ENCODE results near the gene ZC3H18.
"Not testable (repeated sequence)": the region's sequence is repeated elsewhere in the genome, so short reads cannot be mapped to it uniquely, and the experiment has no call there.

ZC3H18 gene

DNA sequence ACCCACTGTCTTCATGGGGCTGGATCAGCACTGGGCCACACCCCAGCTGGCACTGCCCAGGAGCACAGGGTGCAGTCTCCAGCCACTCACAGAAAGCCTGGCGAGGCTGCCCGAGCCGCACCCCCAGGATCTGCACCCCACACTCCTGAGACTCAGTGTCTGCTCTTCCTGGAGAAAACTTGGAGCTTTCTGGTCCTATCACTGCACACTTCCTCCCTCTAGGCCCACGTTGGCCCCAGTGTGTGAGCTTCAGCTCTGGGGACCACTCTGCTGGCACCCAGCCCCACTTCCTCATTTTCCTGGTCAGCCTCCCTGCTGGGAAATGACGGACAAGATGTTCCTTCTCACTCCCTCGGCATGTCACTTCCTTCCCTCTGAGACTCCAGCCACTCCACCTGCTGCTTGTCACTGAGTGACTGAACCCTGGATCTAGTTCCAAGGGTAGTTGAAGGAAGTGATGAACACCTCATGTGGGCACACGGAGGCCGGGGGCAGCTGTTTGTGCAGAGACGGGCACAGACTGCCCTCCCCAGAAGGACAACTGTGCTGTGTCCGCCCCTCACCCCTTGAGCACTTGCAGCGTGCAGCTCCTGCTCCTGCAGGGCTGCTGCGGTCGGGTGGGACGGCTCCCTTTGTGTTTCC lies 29.0 kb downstream of the ZC3H18 start:
- Histone ChIP-seq H3K36me3 (ENCODE audit: control insufficient read depth, insufficient read depth, low read length, severe bottlenecking) (peaks cover 57% of the 10 kb centered on the region), H3K9me3 (ENCODE audit: control insufficient read depth, low read length) (no peaks in the 10 kb centered on the region), H3K4me1 (ENCODE audit: control insufficient read depth, insufficient read depth, low read length) (peaks cover 3% of the 10 kb centered on the region), H3K4me3 (ENCODE audit: low read length) (no peak overlapping the region), H3K9ac (ENCODE audit: low read length) (no peak overlapping the region), H3K27me3 (replicated peaks; ENCODE audit: control insufficient read depth, insufficient read depth, low read length) (no peaks in the 10 kb centered on the region)
- DNase-seq (ENCODE audit: low read depth): no peak

DNA sequence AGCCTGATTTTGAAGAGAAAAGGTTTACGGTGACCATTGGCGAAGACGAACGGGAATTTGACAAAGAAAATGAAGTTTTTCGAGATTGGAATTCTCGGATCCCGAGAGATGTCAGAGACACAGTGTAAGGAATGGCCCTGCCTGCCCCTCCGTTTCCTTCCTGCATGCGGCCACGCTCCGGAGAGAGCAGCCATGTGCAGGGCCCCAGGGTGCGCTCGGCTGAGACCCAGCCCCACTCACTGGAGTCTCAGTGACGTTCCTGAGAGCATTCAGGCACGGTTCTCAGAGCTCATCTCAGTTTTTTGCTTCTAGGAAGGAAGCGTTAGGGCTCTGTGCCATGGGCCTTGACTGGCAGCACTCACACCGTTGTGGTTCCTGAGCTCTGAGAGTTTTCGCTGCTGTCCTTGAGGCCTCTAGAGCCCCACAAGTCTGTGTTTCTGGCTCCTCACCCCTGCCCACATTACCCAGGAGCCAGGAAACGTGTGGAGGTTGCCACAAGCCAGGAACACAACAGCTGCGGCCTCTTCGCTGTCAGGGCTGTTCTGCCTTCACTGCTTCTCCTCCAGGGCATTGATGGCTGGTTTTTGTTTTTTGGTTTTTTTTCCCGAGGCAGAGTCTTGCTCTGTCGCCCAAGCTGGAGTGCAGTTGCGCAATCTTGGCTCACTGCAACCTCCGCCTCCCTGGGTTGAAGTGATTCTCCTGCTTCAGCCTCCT lies 29.8 kb downstream of the ZC3H18 start:
- peaks cover 61% of the 10 kb centered on the region for H3K36me3 ChIP-seq (ENCODE audit: control insufficient read depth, insufficient read depth, low read length, severe bottlenecking)
- H3K4me3 ChIP-seq (ENCODE audit: low read length): no peak overlapping the region
- peaks cover 3% of the 10 kb centered on the region for H3K4me1 ChIP-seq (ENCODE audit: control insufficient read depth, insufficient read depth, low read length)
- H3K9me3 ChIP-seq (ENCODE audit: control insufficient read depth, low read length): no peaks in the 10 kb centered on the region
- DNase-seq (ENCODE audit: low read depth): no peak
- no peaks in the 10 kb centered on the region for H3K27me3 ChIP-seq (replicated peaks; ENCODE audit: control insufficient read depth, insufficient read depth, low read length)
- no peak overlapping the region for H3K9ac ChIP-seq (ENCODE audit: low read length)

DNA sequence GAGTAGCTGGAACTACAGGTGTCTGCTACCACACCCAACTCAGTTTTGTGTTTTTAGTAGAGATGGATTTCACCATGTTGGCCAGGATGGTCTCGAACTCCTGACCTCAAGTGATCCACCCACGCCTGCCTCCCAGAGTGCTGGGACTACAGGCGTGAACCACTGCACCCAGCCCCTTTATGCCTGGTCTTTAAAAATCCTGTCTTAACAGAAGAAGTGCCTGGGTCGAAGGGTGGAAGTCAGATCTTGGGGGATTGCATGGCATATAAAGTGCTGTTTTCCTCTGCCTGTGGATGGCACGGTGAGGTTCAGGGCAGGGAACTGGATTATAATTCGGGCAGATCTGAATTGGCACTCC lies 30.3 kb downstream of the ZC3H18 start:
- Histone ChIP-seq H3K4me3 (ENCODE audit: low read length) (no peak overlapping the region), H3K27me3 (replicated peaks; ENCODE audit: control insufficient read depth, insufficient read depth, low read length) (no peaks in the 10 kb centered on the region)

DNA sequence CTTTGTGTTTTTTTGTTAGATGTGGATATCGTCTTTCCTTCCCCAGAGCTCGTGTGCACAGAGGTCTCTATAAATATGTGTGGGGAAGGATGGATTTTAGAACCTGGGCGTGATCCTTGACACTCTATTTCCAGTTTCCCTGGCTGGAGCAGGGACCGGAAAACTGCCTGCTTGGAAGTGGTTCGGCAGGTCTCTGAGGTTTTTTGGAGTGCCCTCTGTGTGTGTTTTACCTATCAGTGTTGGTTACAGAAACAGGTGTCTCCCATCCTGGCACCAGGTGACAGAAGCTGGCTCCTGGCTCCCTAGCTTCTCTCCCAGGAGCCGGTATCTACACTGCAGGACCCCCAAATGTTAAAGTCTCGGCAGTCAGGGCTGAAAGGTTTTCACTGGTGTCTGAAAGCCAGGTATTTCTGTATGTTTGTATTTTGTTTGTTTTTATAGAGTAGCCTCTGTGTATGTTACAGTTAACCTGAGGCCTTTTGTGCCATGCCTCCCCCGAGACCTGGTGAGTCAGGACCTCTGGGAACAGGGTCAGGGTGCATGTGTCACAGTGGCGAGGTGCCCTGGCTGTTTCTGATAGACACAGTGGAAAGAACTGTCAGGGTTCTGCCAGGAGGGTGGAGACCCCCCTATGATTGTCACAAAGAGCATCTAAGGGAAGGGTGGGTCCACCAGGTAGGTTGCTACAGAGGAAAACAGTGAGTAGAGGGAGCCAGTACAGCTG lies 31.3 kb downstream of the ZC3H18 start:
- Histone ChIP-seq H3K4me1 (ENCODE audit: control insufficient read depth, insufficient read depth, low read length) (peaks cover 7% of the 10 kb centered on the region), H3K27me3 (replicated peaks; ENCODE audit: control insufficient read depth, insufficient read depth, low read length) (no peaks in the 10 kb centered on the region), H3K4me3 (ENCODE audit: low read length) (no peak overlapping the region), H3K9me3 (ENCODE audit: control insufficient read depth, low read length) (no peaks in the 10 kb centered on the region), H3K36me3 (ENCODE audit: control insufficient read depth, insufficient read depth, low read length, severe bottlenecking) (peaks cover 72% of the 10 kb centered on the region), H3K9ac (ENCODE audit: low read length) (no peak overlapping the region)
- no peak for DNase-seq (ENCODE audit: low read depth)

More for the DNA sequence above, 30.3 kb downstream of the ZC3H18 start:
- peaks cover 3% of the 10 kb centered on the region for H3K4me1 ChIP-seq (ENCODE audit: control insufficient read depth, insufficient read depth, low read length)
- no peaks in the 10 kb centered on the region for H3K9me3 ChIP-seq (ENCODE audit: control insufficient read depth, low read length)
- H3K36me3 ChIP-seq (ENCODE audit: control insufficient read depth, insufficient read depth, low read length, severe bottlenecking): peaks cover 62% of the 10 kb centered on the region
- H3K9ac ChIP-seq (ENCODE audit: low read length): no peak overlapping the region
- no peak for DNase-seq (ENCODE audit: low read depth)

DNA sequence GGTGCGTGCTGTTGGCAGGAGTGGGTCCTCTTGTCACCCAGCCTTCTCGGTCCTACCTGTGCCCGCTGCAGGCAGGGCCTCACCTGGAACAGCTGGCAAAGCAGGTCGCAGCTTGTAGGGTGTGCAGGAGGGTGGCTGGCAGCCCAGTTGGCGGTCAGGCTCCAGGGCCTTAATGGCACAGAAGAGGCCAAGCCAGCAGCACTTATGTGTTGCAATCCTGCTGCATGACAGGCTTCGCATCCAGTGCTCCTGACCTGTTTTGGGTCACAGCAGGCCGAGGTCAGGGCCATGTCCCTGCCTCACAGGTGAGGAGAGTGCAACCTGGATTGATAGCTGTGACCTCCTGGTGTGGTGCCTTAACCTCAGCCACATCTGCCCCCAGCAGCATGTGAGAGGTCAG lies 31.9 kb downstream of the ZC3H18 start:
- Histone ChIP-seq H3K27me3 (replicated peaks; ENCODE audit: control insufficient read depth, insufficient read depth, low read length) (no peaks in the 10 kb centered on the region), H3K4me1 (ENCODE audit: control insufficient read depth, insufficient read depth, low read length) (peaks cover 7% of the 10 kb centered on the region), H3K9me3 (ENCODE audit: control insufficient read depth, low read length) (no peaks in the 10 kb centered on the region), H3K9ac (ENCODE audit: low read length) (no peak overlapping the region), H3K36me3 (ENCODE audit: control insufficient read depth, insufficient read depth, low read length, severe bottlenecking) (peaks cover 78% of the 10 kb centered on the region), H3K4me3 (ENCODE audit: low read length) (no peak overlapping the region)
- no peak for DNase-seq (ENCODE audit: low read depth)

DNA sequence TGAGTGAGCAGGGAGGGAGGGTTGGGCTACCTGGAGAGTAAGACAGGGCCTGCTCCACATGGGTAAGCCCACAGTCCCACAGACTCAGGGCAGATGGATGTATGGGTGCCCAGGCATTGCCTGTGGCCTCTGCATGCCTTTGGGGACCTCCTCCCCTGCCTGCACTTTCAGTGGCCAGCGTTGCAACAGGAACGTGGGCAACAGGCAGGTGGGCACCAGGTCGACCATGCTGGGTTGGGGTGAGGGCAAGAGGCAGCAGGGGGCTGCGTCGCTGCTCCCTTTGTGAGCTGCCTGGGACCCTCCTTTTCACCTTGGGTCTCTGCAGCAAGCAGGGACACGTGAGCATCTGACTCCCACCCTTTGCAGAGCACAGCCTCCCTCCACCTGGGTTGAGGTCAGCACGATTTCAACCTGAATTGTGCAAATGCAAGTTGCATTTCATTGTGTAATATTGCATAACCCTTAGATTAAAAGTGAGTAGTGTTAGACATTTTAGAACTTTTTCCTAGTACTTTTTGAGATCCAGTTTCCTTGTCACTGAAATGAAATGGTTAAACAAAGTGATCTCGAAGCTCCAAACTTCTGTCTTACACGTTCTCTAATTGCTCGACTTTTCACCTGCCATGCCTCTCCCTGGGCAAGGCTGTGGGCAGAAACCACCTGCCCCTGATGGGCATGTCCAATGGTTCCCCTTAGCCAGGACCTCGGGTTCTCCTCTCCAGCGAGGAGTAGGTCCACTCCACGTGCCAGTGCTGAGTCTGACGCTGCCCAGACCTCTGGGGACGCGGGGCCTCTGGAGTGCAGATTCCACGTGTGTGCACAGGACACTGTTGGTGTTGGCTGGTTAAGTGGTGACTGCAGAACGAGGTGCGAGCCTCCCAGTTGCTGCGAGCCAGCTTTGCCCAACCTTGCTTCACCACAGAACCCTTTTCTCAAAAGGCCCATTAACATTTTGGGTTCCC lies 35.3 kb downstream of the ZC3H18 start:
- H3K4me3 ChIP-seq (ENCODE audit: low read length): no peak overlapping the region
- no peaks in the 10 kb centered on the region for H3K27me3 ChIP-seq (replicated peaks; ENCODE audit: control insufficient read depth, insufficient read depth, low read length)
- H3K9me3 ChIP-seq (ENCODE audit: control insufficient read depth, low read length): no peaks in the 10 kb centered on the region
- H3K36me3 ChIP-seq (ENCODE audit: control insufficient read depth, insufficient read depth, low read length, severe bottlenecking): peaks cover 82% of the 10 kb centered on the region
- DNase-seq (ENCODE audit: low read depth): no peak
- no peak overlapping the region for H3K9ac ChIP-seq (ENCODE audit: low read length)
- H3K4me1 ChIP-seq (ENCODE audit: control insufficient read depth, insufficient read depth, low read length): peaks cover 4% of the 10 kb centered on the region

DNA sequence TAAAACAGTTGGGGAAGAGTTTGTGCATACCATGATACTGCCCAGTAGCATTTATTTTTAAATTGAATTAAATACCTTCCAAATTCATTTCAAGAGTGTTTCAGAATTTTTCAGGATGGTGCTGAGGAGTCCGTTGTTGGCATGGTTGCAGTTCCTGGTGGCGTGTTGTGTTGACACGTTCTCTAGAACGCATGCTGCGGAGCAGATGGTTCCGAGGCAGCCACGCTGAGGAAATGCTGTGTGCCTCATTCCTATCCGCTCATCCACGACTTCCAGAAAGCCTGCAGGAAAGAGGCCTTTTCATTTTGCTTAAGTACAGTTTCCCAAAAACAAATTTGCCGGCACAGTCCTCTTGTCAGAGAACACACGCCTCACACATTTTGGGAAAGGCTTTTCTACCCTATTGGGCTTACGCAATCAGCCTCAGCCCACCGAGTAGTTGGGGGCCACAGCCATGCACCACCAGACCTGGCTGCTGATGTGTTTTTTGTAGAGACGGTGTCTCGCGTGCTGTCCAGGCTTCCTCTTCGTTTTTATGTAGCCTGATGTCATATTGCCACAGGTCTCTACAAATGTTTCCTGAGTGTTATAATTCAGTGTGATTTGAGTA lies 36.0 kb downstream of the ZC3H18 start:
- DNase-seq (ENCODE audit: low read depth): no peak
- Histone ChIP-seq H3K36me3 (ENCODE audit: control insufficient read depth, insufficient read depth, low read length, severe bottlenecking) (peaks cover 82% of the 10 kb centered on the region), H3K9ac (ENCODE audit: low read length) (no peak overlapping the region)

DNA sequence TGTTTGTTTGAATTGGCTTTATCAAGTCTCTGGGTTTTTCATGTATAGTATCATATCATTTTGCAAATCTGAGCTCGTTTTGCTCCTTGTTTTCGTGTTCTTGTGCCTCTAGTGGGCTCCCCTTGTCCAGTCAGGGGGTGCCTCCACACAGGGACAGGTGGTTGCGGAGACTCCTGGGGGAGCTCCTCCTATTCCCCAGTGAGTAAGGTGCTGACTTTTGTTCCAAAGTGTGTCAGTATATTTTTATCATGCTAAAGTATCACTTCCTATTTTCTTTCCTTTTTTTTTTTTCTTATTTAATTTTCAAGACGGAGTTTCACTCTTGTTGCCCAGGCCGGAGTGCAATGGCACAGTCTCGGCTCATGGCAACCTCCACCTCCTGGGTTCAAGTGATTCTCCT lies 37.9 kb downstream of the ZC3H18 start:
- H3K36me3 ChIP-seq (ENCODE audit: control insufficient read depth, insufficient read depth, low read length, severe bottlenecking): peaks cover 77% of the 10 kb centered on the region
- peaks cover 4% of the 10 kb centered on the region for H3K4me1 ChIP-seq (ENCODE audit: control insufficient read depth, insufficient read depth, low read length)
- no peak overlapping the region for H3K4me3 ChIP-seq (ENCODE audit: low read length)
- no peaks in the 10 kb centered on the region for H3K9me3 ChIP-seq (ENCODE audit: control insufficient read depth, low read length)
- no peaks in the 10 kb centered on the region for H3K27me3 ChIP-seq (replicated peaks; ENCODE audit: control insufficient read depth, insufficient read depth, low read length)
- no peak overlapping the region for H3K9ac ChIP-seq (ENCODE audit: low read length)
- no peak for DNase-seq (ENCODE audit: low read depth)

More for the DNA sequence above, 36.0 kb downstream of the ZC3H18 start:
- H3K4me3 ChIP-seq (ENCODE audit: low read length): no peak overlapping the region
- no peaks in the 10 kb centered on the region for H3K9me3 ChIP-seq (ENCODE audit: control insufficient read depth, low read length)
- H3K27me3 ChIP-seq (replicated peaks; ENCODE audit: control insufficient read depth, insufficient read depth, low read length): no peaks in the 10 kb centered on the region
- peaks cover 4% of the 10 kb centered on the region for H3K4me1 ChIP-seq (ENCODE audit: control insufficient read depth, insufficient read depth, low read length)

DNA sequence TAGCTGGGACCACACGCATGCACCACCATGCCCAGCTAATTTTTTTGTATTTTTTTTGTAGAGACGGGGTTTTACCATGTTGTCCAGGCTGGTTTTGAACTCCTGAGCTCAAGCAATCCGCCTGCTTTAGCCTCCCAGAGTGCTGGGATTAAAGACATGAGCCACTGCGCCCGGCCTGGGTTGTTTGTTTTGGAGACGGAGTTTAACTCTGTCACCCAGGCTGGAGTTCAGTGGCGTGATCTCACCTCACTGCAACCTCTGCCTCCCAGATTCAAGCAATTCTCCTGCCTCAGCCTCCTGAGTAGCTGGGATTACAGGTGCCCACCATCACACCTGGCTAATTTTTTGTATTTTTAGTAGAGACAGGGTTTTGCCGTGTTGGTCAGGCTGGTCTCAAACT lies 39.2 kb downstream of the ZC3H18 start:
- not testable (repeated sequence) for H3K4me1 ChIP-seq (ENCODE audit: control insufficient read depth, insufficient read depth, low read length); H3K9ac ChIP-seq (ENCODE audit: low read length); H3K27me3 ChIP-seq (replicated peaks; ENCODE audit: control insufficient read depth, insufficient read depth, low read length); H3K4me3 ChIP-seq (ENCODE audit: low read length); H3K9me3 ChIP-seq (ENCODE audit: control insufficient read depth, low read length); DNase-seq (ENCODE audit: low read depth)
- peaks cover 73% of the 10 kb centered on the region for H3K36me3 ChIP-seq (ENCODE audit: control insufficient read depth, insufficient read depth, low read length, severe bottlenecking)

DNA sequence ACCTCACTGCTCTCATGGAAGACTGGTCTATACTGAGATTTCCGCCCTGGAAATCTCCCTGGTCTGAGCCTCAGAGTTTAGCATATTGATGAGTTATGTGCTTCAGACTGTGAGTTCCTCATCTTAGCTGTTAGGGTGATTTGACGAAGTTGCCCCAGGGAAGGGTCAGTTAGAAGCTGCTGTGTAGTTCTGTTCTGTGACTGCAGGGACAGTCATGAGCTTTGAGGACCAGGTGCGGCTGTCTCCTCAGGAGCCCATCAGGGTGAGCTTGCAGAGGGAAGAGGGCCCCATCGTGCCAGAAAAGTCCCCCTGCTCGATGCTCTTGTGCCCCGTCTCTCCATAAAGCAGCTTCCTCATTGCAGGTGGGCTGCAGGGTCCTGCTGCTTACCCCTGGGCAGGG lies 39.9 kb downstream of the ZC3H18 start:
- no peak for DNase-seq (ENCODE audit: low read depth)
- Histone ChIP-seq H3K27me3 (replicated peaks; ENCODE audit: control insufficient read depth, insufficient read depth, low read length) (no peaks in the 10 kb centered on the region), H3K4me3 (ENCODE audit: low read length) (no peak overlapping the region), H3K9ac (ENCODE audit: low read length) (no peak overlapping the region), H3K4me1 (ENCODE audit: control insufficient read depth, insufficient read depth, low read length) (peaks cover 4% of the 10 kb centered on the region), H3K36me3 (ENCODE audit: control insufficient read depth, insufficient read depth, low read length, severe bottlenecking) (peaks cover 68% of the 10 kb centered on the region), H3K9me3 (ENCODE audit: control insufficient read depth, low read length) (no peaks in the 10 kb centered on the region)

All from adipocyte (in vitro differentiated cells).